DMS79 (cell line): ENCODE results near the gene CREBBP.

Experiments used
- DNase-seq: peaks from one replicate; lab custom pipeline; 2025; lab: John Stamatoyannopoulos, UW

The CREBBP gene

GRCh38 chr16:3713587-3714242 is 166.8 kb downstream of the CREBBP start:
- DNase-seq: no peak

GRCh38 chr16:3712861-3713372 is 167.6 kb downstream of the CREBBP start:
- DNase-seq: no peak

- no peak for DNase-seq
These were observed 174.1 kb downstream of the CREBBP start for GRCh38 chr16:3706253-3707012.

DNA sequence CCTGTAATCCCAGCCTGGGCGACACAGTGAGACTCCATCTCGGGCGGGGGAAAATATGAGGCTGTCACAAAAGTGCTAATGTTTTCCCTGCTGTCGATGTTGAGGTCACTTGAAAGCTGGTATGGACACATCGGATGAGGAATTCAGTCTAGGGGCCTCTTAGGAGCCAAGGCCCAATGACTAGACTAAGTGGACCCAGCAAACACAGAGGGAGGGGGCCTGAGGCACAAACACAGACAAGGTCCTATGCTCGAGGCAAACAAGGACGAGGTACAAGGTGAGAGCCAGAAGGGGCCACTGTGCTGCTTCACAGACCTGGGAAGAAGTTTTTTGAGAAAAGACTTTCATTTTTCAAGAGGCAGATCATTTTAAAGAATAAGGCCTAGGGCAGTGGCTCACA is 178.4 kb downstream of the CREBBP start:
- DNase-seq: no peak

GRCh38 chr16:3701531-3701930 is 179.0 kb downstream of the CREBBP start:
- DNase-seq: no peak

DNA sequence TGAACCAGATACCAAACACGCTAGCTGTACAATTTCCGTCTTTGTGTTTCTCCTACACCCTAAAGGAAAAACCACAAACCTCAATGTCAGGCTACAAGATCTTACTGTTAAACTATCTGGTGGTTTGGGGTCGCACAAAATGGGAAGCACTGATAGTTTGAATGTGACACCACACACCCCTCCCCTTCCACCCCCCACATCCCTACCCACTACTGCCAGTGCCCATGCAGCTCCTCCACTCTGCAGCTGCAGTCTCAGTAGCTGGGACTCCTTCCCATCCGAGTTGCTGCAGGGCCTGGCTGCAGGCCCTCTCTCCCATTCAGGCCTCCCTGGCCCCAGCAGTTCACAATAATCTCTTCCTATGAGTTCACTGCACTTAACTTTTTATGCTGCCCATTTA is 181.6 kb downstream of the CREBBP start:
- no peak for DNase-seq

DNA sequence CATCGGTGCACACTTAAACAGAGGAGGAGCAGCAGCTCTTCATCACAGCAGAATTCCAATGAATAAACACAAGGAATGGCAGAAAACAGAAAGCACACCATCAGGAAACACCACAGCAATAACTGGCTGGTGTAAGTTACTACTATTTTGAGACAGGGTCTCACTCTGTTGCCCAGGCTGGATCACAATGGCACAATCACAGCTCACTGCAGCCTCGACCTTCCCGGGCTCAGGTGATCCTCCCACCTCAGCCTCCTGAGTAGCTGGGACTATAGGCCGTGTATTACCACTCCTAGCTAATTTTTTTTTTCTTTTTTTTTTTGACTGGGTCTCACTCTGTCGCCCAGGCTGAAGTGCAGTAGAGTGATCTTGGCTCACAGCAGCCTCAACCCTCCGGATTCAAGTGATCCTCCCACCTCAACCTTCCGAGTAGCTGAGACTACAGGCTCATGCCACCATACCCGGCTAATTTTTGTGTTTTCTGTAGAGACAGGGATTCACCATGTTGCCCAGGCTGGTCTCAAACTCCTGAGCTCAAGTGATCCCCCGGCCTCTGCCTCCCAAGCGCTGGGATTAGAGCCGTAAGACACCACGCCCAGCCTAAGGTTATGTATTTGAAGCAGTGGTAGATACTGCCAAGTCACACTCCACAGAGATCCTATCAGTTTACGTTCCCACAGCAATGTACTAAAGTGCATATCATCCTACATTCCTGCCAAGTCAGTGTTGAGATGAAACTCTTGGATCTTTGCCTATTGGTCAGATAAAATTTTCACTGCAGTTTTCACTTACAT is 183.9 kb downstream of the CREBBP start:
- no peak for DNase-seq

DNA sequence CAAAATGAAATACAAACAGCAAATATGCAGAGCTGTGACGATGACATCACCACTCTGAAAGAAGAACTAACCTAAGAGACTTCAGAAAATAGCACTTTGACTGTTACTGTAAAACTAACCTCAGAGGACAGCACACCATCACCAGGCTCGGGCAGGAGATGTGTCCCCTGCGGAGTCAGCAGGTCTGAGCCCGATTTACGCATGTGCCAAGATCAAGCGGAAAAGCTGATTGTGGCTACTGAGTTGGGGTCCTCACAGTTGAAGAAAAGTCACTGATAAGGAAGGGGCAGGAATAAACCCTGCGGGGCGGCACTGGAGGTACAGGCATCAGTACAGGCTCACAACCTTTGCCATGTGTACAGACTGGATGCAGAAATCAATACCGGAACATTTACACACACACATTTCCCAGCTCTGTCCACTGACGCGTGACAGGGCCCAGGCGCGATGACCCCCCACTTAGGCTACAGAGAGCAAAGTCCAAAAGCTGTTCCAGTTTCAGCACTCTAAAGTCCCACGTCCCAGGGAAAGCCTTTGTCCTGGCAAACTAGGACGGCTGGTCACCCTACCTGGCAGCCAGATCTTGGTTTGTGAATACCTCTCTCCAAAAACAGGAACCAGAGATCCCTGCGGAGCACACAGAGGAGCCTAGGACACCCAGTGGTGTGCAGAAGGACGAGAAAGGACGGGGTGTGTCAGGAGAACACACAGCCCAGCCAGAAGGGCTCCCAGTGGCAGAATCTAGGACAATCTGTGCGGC is 184.7 kb downstream of the CREBBP start:
- DNase-seq: no peak

DNA sequence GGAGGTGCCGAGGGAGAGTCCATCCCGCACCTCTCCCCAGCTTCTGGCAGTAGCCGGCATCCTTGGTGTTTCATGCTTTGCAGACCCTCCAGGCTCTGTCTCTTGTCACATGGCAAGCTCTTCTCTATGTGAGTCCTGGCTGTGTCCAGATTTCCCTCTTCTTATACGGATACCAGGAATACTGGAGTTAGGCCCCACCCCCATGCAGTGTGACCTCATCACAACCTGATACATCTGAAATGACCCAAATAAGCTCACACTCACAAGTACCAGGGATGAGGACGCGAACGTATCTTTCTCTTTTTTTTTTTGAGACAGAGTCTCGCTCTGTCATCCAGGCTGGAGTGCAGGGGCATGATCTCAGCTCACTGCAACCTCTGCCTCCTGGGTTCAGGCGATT is 186.5 kb downstream of the CREBBP start:
- no peak for DNase-seq

- DNase-seq: no peak
These were observed 188.8 kb downstream of the CREBBP start for GRCh38 chr16:3691761-3692160.

DNA sequence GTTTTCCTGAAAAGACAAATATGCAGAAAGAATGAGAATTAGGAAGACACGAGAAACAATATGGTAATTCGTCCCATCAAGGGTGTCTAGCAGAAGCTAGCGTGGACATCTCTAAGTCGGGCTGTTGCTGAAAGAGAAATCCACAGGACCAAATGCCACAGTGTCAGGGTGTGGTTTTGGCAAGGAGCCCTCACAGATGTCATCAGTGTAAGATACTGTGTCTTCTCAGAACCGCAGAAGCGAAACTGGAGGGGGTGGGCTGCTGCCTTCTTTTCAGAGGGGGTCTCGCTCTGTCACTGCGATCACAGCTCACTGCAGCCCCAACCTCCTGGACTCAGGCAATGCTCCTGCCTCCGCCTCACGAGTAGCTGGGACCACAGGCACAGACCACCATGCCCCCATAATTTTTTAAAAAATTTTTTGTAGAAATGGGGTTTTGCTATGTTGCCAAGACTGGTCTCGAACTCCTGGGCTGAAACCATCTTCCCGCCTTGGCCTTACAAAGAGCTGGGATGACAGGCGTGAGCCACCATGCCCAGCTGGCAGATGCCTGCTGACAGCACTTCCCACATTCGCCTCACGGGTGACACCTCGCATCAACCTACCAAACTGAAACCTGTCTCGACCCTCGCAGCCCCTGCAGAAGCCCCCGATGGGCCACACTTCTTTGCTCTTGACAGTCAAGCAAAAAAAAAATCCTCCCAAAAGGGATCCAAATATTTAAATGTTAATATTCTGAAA is 189.4 kb downstream of the CREBBP start:
- no peak for DNase-seq

DNA sequence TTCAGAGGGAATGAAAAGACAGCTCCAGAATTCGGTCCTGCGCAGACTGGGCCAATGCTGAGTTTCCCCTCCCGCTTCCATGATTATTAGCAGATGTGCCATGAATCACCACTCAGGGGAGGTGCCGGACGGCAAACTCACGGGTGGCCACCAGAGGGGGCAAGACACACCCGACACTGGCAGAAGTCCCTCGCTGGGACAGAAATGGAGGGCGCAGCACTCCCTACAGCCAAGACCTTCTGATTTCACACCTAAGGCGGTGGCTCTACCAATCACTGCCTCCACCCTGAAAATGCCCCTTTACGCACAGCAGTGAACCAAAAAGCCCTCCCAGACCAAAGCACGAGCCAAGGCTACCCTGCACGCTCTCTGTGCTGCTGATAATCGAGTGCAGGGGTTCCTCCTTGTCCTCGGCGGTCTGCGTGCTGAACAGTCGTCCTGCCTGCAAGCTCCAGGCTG is 190.0 kb downstream of the CREBBP start:
- peak; percentile 43 for DNase-seq

- DNase-seq: no peak
These were observed 190.8 kb downstream of the CREBBP start for GRCh38 chr16:3689731-3690130.

- DNase-seq: no peak
These were observed 192.7 kb downstream of the CREBBP start for GRCh38 chr16:3687792-3688191.

DNA sequence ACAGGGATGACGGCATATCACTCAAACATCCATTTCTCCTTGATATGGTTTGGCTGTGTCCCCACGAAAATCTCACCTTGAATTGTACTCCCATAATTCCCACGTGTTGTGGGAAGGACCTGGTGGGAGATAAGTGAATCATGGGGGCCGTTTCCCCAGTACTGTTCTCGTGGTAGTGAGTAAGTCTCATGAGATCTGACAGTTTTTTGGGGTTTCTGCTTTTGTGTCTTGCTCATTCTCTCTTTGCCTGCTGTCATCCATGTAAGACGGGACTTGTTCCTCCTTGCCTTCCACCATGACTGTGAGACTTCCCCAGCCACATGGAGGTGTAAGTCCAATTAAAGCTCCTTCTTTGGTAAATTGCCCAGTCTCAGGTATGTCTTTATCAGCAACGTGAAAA is 193.5 kb downstream of the CREBBP start:
- no peak for DNase-seq

GRCh38 chr16:3681206-3681605 is 199.3 kb downstream of the CREBBP start:
- no peak for DNase-seq

GRCh38 chr16:3677994-3678393 is 202.5 kb downstream of the CREBBP start:
- no peak for DNase-seq

DNA sequence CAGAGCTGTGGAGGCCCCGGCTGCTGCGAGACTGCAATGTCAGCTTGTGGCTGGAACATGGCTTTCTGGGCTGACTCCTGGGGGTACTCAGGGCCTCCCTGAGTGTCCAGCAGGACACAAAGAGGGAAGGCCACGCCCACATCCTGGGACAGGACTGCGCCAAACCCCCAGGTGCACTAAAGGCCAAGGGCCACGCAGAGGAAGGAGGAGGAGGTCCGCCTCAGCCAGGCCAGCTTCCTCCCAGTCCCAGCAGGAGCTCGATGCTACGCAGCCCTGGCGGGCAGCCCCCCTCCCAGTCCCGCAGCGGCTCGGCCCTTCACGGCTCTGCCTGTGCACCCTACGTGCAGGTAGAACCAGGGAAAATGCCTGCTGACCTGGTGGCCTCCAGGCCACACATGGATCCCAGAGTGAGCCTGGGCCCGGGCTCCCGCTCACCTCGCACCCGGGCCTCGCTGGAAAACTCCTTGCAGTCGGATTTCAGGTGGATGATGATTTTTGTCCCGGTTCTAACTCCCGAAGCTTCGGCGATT is 204.8 kb downstream of the CREBBP start:
- DNase-seq: no peak
